Measurements from ENCODE around the gene TCN2.
"Not testable (repeated sequence)": the region's sequence is repeated elsewhere in the genome, so short reads cannot be mapped to it uniquely, and the experiment has no call there.

Gene TCN2

GRCh38 chr22:30647536-30647935, 40.6 kb downstream of the TCN2 start:
- DNase-seq (ENCODE audit: low read depth in 2 of 2): no peak

- no peak for DNase-seq (ENCODE audit: low read depth in 2 of 2)
These were observed 41.9 kb downstream of the TCN2 start for GRCh38 chr22:30648825-30649224.

- peak; percentile 79 to 81 for DNase-seq (ENCODE audit: low read depth in 2 of 2)
These were observed 42.5 kb downstream of the TCN2 start for GRCh38 chr22:30649430-30650007.

GRCh38 chr22:30650508-30651116, 43.6 kb downstream of the TCN2 start:
- no peak for DNase-seq (ENCODE audit: low read depth in 2 of 2)

GRCh38 chr22:30652852-30653251, 45.9 kb downstream of the TCN2 start:
- no peak for DNase-seq (ENCODE audit: low read depth in 2 of 2)

- no peak for DNase-seq (ENCODE audit: low read depth in 2 of 2)
These were observed 47.4 kb downstream of the TCN2 start for GRCh38 chr22:30654361-30654760.

GRCh38 chr22:30655532-30655931, 48.6 kb downstream of the TCN2 start:
- no peak for DNase-seq (ENCODE audit: low read depth in 2 of 2)

- DNase-seq (ENCODE audit: low read depth in 2 of 2): no peak
These were observed 55.1 kb downstream of the TCN2 start for GRCh38 chr22:30662040-30662439.

- DNase-seq (ENCODE audit: low read depth in 2 of 2): no peak
These were observed 57.8 kb downstream of the TCN2 start for GRCh38 chr22:30664798-30665197.

- DNase-seq (ENCODE audit: low read depth in 2 of 2): no peak
These were observed 58.3 kb downstream of the TCN2 start for GRCh38 chr22:30665266-30665665.

GRCh38 chr22:30665786-30666185, 58.8 kb downstream of the TCN2 start:
- DNase-seq (ENCODE audit: low read depth in 2 of 2): no peak

GRCh38 chr22:30667107-30667493, 60.1 kb downstream of the TCN2 start:
- no peak for DNase-seq (ENCODE audit: low read depth in 2 of 2)

GRCh38 chr22:30667494-30668385, 60.8 kb downstream of the TCN2 start, which contains the start of gene DUSP18:
Gene DUSP18, minus strand, starts transcription at chr22:30667875. Its CDS starts 3,872 bp downstream, at chr22:30664003.
- DNase-seq (ENCODE audit: low read depth in 2 of 2): peak; percentile 86 to 89

GRCh38 chr22:30668386-30668710, 61.4 kb downstream of the TCN2 start:
- DNase-seq (ENCODE audit: low read depth in 2 of 2): no peak

GRCh38 chr22:30671071-30671470, 64.1 kb downstream of the TCN2 start:
- no peak for DNase-seq (ENCODE audit: low read depth in 2 of 2)

GRCh38 chr22:30673136-30673535, 66.2 kb downstream of the TCN2 start:
- DNase-seq (ENCODE audit: low read depth in 2 of 2): no peak

GRCh38 chr22:30674482-30674881, 67.5 kb downstream of the TCN2 start:
- DNase-seq (ENCODE audit: low read depth in 2 of 2): no peak

- no peak for DNase-seq (ENCODE audit: low read depth in 2 of 2)
These were observed 68.5 kb downstream of the TCN2 start for GRCh38 chr22:30675436-30675835.

- not testable (repeated sequence) for DNase-seq (ENCODE audit: low read depth in 2 of 2)
These were observed 69.6 kb downstream of the TCN2 start for GRCh38 chr22:30676565-30676964.
